Measurements from ENCODE around the gene TXNDC11.

- TF ChIP-seq CTCF (conservative IDR thresholded peaks at IDR 0.05 in 1 of 2, IDR thresholded peaks at IDR 0.05 in 1 of 2; ENCODE audit: extremely low read depth in 1 of 2, insufficient read depth in 1 of 2, low read depth in 1 of 2, low read length in 2 of 2) = no peak
- TF ChIP-seq EZH2 (IDR thresholded peaks at IDR 0.05; ENCODE audit: borderline replicate concordance, low read length) = no peak
Measured at GRCh38 chr16:11725457-11725856, 17.2 kb downstream of the TXNDC11 start.
